ENCODE results near the gene PPP6R3.

DNA sequence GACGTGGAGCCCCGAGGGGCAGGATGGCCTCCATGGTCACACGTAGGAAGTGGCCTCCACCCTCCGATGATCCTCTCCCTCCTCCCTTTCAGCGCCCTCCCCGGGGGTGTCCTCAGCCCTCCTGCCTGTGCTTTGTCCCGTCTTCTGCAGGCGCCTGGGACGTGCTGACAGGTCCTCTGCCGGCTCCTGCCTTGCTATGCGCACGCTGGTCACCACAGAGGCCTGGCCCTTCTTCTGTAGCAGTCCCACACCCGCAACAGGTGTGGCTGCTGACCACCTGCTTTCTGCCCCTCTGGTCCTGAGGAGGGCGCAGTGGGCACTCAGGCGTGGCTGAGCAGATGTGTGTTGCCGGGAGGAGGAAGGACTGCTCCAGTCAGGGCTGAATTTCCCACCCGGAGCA lies 27.7 kb upstream of the PPP6R3 start:
- TF ChIP-seq EZH2phosphoT487 (IDR thresholded peaks at IDR 0.05; ENCODE audit: borderline replicate concordance, low read length) (no peak), EZH2 (IDR thresholded peaks at IDR 0.05; ENCODE audit: low read length, unreplicated experiment) (no peak)
- TF ChIP-seq, protein P1, sequence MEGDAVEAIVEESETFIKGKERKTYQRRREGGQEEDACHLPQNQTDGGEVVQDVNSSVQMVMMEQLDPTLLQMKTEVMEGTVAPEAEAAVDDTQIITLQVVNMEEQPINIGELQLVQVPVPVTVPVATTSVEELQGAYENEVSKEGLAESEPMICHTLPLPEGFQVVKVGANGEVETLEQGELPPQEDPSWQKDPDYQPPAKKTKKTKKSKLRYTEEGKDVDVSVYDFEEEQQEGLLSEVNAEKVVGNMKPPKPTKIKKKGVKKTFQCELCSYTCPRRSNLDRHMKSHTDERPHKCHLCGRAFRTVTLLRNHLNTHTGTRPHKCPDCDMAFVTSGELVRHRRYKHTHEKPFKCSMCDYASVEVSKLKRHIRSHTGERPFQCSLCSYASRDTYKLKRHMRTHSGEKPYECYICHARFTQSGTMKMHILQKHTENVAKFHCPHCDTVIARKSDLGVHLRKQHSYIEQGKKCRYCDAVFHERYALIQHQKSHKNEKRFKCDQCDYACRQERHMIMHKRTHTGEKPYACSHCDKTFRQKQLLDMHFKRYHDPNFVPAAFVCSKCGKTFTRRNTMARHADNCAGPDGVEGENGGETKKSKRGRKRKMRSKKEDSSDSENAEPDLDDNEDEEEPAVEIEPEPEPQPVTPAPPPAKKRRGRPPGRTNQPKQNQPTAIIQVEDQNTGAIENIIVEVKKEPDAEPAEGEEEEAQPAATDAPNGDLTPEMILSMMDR (conservative IDR thresholded peaks at IDR 0.05; ENCODE audit: low read depth, low read length), result no peak

Data from PC-3 (cell line).